NT2/D1 (cell line): ENCODE data around the gene HIP1.

Experiments
- DNase-seq: peaks from one replicate; pipeline ENCODE4 v3.0.0-alpha.2; 2011; ENCODE audit warnings: low read depth, low spot score
- H3K27me3 ChIP-seq: 2 replicates; pipeline ENCODE4 v1.6.0; 2011; ENCODE audit warnings: mild to moderate bottlenecking; ENCODE audit not compliant: insufficient read length, insufficient read depth
- H3K36me3 ChIP-seq: 2 replicates; pipeline ENCODE4 v1.6.1; 2011; ENCODE audit warnings: mild to moderate bottlenecking, low read length, mixed read lengths; ENCODE audit not compliant: insufficient read depth, insufficient read length
- H3K4me1 ChIP-seq: 2 replicates; pipeline ENCODE4 v1.5.1; 2011; ENCODE audit not compliant: insufficient read depth, insufficient read length
- H3K4me3 ChIP-seq: 2 replicates; pipeline ENCODE4 v1.5.1; 2011; ENCODE audit warnings: low read depth; ENCODE audit not compliant: insufficient read length
- H3K9ac ChIP-seq: 2 replicates; pipeline ENCODE4 v1.6.0; 2011; ENCODE audit warnings: low read depth; ENCODE audit not compliant: insufficient read length
- H3K9me3 ChIP-seq: 2 replicates; pipeline ENCODE4 v1.5.1; 2011; ENCODE audit warnings: mild to moderate bottlenecking, low read length; ENCODE audit not compliant: insufficient read depth
- SUZ12 ChIP-seq: IDR thresholded peaks from 2 replicates; pipeline ENCODE4 v1.6.1; 2011; ENCODE audit not compliant: insufficient read length, insufficient read depth; ENCODE audit errors: extremely low read depth
- YY1 ChIP-seq: IDR thresholded peaks from 2 replicates; pipeline ENCODE4 v1.6.1; 2011; ENCODE audit not compliant: insufficient read length, insufficient read depth
- ZNF274 ChIP-seq: IDR thresholded peaks from 2 replicates; pipeline ENCODE4 v1.6.1; 2011; ENCODE audit warnings: mild to moderate bottlenecking, low read depth, low read length

HIP1 gene

DNA sequence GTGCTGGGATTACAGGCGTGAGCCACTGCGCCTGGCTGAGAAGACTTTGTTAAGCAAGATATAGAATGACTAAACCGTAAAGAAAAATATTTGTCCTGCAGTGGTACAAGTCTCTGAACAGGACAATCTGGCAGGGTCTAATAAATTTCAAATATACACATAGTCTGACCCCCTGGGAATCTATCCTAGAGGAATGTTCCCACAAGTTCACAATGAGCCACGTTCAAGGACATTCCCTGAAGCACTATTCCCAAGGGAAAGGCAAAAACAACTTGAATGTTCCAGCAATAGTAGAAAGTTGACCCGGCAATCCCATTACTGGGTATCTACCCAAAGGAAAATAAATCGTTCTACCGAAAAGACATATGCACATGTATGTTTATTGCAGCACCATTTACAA lies 82.0 kb downstream of the HIP1 start:
- H3K4me1 ChIP-seq: no peaks in the 10 kb centered on the region
- no peaks in the 10 kb centered on the region for H3K9me3 ChIP-seq
- H3K27me3 ChIP-seq: no peaks in the 10 kb centered on the region
- H3K9ac ChIP-seq: no peak overlapping the region
- no peak overlapping the region for H3K4me3 ChIP-seq
- TF ChIP-seq YY1 (no peak), ZNF274 (no peak), SUZ12 (no peak)
- no peaks in the 10 kb centered on the region for H3K36me3 ChIP-seq
- DNase-seq: no peak

DNA sequence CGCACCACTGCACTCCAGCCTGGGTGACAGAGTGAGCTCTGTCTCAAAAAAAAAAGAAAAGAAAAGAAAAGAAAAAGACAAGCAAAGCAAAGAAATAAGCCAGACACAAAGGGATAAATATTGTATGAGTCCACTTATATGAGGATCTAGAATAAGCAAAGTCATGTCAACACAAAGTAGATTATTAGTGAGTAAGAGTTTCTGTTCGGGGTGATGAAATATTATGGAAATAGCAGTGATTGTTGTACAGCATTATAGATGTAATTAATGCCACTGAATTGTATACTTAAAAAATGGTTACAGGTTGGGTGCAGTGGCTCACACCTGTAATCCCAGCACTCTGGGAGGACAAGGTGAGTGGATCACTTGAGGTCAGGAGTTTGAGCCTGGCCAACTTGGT lies 83.2 kb downstream of the HIP1 start:
- Histone ChIP-seq H3K36me3 (no peaks in the 10 kb centered on the region), H3K9me3 (no peaks in the 10 kb centered on the region), H3K27me3 (no peaks in the 10 kb centered on the region), H3K9ac (no peak overlapping the region), H3K4me1 (no peaks in the 10 kb centered on the region), H3K4me3 (no peak overlapping the region)
- TF ChIP-seq YY1 (no peak), ZNF274 (no peak)
- no peak for DNase-seq

DNA sequence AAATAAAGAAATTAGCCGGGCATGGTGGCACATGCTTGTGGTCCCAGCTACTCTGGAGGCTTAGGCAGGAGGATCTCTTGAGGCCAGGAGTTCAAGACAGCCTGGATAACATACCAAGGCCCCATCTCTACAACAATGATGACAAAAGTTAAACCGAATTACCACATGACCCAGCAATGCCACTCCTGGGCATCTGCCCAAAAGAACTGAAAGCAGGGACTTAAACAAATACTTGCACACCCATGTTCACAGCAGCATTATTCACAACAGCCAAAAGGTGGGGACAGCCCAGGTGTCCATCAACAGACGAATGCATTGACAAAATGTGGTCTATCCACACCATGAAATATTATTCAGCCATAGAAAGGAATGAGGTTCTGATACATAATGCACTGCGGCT lies 83.9 kb downstream of the HIP1 start:
- no peak for DNase-seq

DNA sequence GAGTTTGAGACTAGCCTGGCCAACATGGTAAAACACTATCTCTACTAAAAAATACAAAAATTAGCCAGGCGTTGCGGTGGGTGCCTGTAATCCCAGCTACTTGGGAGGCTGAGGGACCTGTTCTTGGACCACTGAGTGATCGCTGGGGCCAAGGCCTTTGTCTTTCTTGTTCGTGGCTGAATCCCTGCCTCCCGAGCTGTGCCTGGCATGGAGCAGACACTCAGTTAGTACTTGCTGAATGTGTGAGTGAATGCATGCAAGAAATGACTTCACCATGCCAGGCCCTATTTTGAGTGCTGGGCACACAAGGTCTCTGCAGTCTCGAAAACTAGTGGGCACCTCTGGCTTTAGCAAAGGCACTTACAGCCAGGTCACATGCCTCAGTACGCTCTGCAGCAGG lies 85.1 kb downstream of the HIP1 start:
- no peak overlapping the region for H3K9ac ChIP-seq
- no peaks in the 10 kb centered on the region for H3K9me3 ChIP-seq
- DNase-seq: no peak
- no peaks in the 10 kb centered on the region for H3K27me3 ChIP-seq
- no peaks in the 10 kb centered on the region for H3K36me3 ChIP-seq
- no peaks in the 10 kb centered on the region for H3K4me1 ChIP-seq
- TF ChIP-seq ZNF274: no peak
- TF ChIP-seq YY1: no peak
- no peak for TF ChIP-seq SUZ12
- no peak overlapping the region for H3K4me3 ChIP-seq

More for the DNA sequence above, 83.9 kb downstream of the HIP1 start:
- TF ChIP-seq ZNF274 (no peak), SUZ12 (no peak), YY1 (no peak)
- H3K36me3 ChIP-seq: no peaks in the 10 kb centered on the region
- no peak overlapping the region for H3K9ac ChIP-seq
- no peak overlapping the region for H3K4me3 ChIP-seq
- H3K27me3 ChIP-seq: no peaks in the 10 kb centered on the region
- H3K9me3 ChIP-seq: no peaks in the 10 kb centered on the region
- no peaks in the 10 kb centered on the region for H3K4me1 ChIP-seq

DNA sequence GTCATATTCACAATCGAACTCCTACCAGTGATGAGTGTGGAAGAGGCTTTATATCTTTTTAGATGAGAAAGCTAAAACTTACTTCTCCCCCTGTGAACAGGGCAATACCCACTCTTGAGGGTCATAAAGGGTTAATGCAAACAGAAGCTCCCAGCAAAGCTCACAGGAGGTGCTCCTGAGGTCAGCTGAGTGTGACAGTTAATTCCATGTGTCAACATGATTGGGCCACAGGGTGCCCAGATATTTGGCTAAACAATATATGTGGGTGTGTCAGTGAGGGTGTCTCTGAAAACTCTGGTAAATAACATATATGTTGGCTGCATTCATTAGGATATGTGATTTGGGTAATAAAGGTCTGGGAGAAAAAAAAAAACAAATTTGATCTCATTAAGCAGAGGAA lies 86.0 kb downstream of the HIP1 start:
- H3K4me3 ChIP-seq: no peak overlapping the region
- H3K36me3 ChIP-seq: no peaks in the 10 kb centered on the region
- no peaks in the 10 kb centered on the region for H3K27me3 ChIP-seq
- H3K9me3 ChIP-seq: no peaks in the 10 kb centered on the region
- no peaks in the 10 kb centered on the region for H3K4me1 ChIP-seq
- no peak for DNase-seq
- TF ChIP-seq YY1 (no peak), ZNF274 (no peak), SUZ12 (no peak)
- no peak overlapping the region for H3K9ac ChIP-seq

DNA sequence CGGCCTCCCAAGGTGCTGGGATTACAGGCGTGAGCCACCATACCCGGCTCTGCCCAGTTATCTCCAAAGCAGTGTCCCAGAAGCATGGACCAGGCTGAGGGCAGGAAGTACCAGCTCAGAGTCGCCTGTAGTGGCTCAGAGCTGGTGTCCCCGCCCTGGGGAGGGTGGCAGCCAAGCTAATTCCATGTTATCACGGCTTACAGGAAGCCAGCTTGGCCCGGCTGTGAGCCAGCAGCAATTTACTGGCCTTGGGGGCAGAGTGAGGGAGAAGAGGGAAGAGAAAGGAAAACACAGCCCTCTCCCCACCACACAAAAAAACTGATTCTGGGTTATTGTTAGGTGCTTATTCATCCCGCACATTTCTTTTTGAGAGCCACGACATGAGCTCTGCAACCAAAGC lies 88.1 kb downstream of the HIP1 start:
- no peaks in the 10 kb centered on the region for H3K36me3 ChIP-seq

DNA sequence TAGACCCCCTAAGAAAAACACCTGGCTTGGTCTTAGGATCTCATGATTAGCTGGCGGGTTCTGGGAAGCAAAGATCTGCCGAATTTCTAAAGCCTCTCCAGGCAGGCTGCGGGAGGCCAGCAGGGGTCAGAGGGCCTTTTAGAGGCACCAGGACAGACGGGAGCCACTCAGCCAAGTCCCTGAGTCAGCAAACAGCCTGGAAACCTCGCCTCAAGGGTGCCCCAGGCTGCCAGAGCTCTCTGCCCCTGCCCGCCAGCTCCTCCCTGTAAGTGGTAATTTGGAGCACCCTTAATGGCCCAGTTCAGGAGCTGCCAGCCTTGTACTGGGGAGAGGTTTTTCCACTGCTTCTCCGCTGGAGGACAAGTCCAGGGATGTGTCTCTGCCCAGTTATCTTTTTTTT lies 88.7 kb downstream of the HIP1 start:
- Histone ChIP-seq H3K9ac (no peak overlapping the region), H3K27me3 (no peaks in the 10 kb centered on the region), H3K4me3 (no peak overlapping the region), H3K4me1 (no peaks in the 10 kb centered on the region), H3K36me3 (no peaks in the 10 kb centered on the region), H3K9me3 (no peaks in the 10 kb centered on the region)
- TF ChIP-seq SUZ12: no peak
- TF ChIP-seq YY1: no peak
- no peak for TF ChIP-seq ZNF274
- no peak for DNase-seq

More for the DNA sequence above, 88.1 kb downstream of the HIP1 start:
- Histone ChIP-seq H3K9me3 (no peaks in the 10 kb centered on the region), H3K27me3 (no peaks in the 10 kb centered on the region), H3K9ac (no peak overlapping the region), H3K4me1 (no peaks in the 10 kb centered on the region), H3K4me3 (no peak overlapping the region)
- TF ChIP-seq YY1 (no peak), SUZ12 (no peak)
- DNase-seq: no peak

DNA sequence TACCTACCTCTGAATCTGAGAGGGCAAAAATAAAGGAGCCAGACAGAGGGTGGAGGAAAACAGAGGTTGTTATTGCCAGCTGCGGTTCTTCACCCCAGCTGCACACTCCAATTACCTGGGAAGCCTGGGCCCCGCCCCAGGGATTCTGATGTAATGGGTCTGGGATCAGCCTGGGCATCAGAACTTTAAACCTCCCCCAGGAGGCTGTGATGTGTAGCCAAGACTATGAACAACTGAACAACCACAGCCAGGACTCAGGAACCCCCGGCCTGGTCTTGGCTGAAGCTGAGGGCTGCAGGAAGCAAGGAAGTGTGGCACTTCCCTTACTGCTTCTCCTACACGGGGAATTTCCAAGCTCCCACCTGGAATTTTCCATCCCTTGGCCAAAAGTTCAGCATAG lies 89.3 kb downstream of the HIP1 start:
- Histone ChIP-seq H3K9ac (no peak overlapping the region), H3K9me3 (0 out of 2 replicates have a peak, but pooled peaks cover 1% of the 10 kb centered on the region), H3K27me3 (no peaks in the 10 kb centered on the region), H3K4me1 (no peaks in the 10 kb centered on the region), H3K4me3 (no peak overlapping the region), H3K36me3 (no peaks in the 10 kb centered on the region)
- TF ChIP-seq YY1 (no peak), SUZ12 (no peak), ZNF274 (no peak)
- DNase-seq: no peak
